Fibroblast of pulmonary artery (primary cell): Measurements from ENCODE around the gene CTSO.

Source experiments
- DNase-seq: peaks from one replicate; pipeline ENCODE4 v3.0.0-alpha.2; 2010; ENCODE audit warnings: low read depth
- H3K4me3 ChIP-seq: replicated peaks from 2 replicates; pipeline ENCODE4 v1.5.1; 2011; ENCODE audit warnings: low read depth, mild to moderate bottlenecking, control low read depth, low read length, moderate library complexity
- TF ChIP-seq, protein P1 (sequence below): IDR thresholded peaks from 2 replicates; pipeline ENCODE4 v1.5.1; 2011; ENCODE audit warnings: mild to moderate bottlenecking, control low read depth, low read length, inconsistent platforms; ENCODE audit errors: missing control alignments

Gene CTSO

GRCh38 chr4:155877971-155878370, 75.7 kb downstream of the CTSO start:
- no peak overlapping the region for H3K4me3 ChIP-seq
- no peak for DNase-seq
- TF ChIP-seq, protein P1, sequence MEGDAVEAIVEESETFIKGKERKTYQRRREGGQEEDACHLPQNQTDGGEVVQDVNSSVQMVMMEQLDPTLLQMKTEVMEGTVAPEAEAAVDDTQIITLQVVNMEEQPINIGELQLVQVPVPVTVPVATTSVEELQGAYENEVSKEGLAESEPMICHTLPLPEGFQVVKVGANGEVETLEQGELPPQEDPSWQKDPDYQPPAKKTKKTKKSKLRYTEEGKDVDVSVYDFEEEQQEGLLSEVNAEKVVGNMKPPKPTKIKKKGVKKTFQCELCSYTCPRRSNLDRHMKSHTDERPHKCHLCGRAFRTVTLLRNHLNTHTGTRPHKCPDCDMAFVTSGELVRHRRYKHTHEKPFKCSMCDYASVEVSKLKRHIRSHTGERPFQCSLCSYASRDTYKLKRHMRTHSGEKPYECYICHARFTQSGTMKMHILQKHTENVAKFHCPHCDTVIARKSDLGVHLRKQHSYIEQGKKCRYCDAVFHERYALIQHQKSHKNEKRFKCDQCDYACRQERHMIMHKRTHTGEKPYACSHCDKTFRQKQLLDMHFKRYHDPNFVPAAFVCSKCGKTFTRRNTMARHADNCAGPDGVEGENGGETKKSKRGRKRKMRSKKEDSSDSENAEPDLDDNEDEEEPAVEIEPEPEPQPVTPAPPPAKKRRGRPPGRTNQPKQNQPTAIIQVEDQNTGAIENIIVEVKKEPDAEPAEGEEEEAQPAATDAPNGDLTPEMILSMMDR = no peak

GRCh38 chr4:155875878-155876277, 77.8 kb downstream of the CTSO start:
- no peak for DNase-seq
- TF ChIP-seq, protein P1 = no peak
- H3K4me3 ChIP-seq = no peak overlapping the region
